ENCODE results near the gene TUT4.

The TUT4 gene

DNA sequence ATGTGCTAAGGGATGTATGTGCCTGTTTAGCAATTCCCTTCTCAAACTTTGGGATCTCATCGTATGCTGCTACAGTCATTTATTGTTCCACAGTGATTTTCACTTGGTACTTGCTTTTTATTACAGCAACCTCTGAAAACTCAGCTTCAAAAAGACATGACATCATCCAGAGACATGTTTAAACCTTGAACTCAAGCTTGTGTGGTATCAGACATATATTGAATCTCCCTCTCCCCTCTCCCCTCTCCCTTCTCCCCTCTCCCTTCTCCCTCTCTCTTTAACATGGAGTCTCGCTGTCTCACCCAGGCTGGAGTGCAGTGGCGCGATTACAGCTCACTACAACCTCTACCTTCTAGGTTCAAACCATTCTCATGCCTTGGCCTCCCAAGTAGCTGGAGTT is 19.5 kb upstream of the TUT4 start:
- no peak for DNase-seq
- intact Hi-C loops (cut with DNase I) = no loop called here

- no peak for DNase-seq
- intact Hi-C loops (cut with DNase I) = no loop called here
Measured at GRCh38 chr1:52571783-52572182, 18.9 kb upstream of the TUT4 start.

DNA sequence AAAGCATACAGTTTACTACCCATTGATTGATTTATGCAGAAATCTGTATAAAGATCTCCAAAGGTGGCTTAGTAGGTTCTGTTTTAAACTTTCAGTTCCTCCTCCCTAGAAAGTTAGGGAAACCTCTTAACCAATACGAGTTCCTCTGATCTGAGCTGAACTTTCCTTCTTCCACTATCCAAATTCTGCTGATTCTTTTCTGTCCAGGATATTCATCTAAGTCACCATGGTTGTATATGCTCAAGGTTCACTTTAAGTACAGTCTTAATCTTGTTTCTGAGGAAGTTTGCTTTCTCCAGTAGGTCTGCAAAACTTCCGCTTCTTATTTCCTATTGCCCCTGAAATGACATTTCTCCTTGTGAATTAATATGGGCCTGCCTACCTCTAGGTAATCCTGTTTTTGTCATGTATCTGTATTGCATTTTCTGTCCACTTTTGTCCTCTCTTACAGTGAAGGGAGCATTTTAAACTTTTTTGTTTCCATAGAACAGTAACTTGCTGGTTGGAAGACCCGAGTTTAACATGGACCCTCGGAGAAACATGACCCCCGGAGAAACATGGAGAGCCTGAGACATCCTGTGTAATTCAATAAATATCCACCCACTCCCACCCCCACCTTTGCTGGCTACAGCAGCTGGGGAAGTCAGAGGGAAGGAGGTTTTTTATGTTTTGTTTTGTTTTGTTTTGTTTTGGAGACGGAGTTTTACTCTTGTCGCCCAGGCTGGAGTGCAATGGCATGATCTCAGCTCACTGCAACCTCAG is 16.7 kb upstream of the TUT4 start:
- DNase-seq = no peak
- intact Hi-C loops (cut with DNase I) = no loop called here

DNA sequence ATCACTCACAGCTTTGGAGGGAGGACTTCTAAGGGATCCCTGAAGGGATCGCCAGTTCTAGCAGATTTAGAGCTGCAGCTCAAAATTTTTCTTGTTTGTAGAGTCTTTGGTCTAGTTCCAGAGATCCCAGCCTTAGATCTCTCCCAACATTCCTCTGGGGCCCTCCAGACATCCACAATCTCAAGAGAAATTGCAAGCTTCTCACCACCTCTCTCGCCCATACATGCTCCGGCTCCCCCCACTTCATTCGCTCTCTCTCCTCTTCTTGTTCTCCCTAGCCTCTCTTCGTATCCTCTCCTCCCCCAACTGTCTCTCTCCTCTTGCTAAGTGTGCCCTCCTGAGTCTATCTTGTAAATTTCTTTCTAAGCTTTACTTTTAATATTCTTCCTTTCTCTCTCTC is 15.1 kb upstream of the TUT4 start:
- intact Hi-C loops (cut with DNase I) = no loop called here
- DNase-seq = peak in 1 of 10 donors; percentile 9

GRCh38 chr1:52562766-52563165 is 9.9 kb upstream of the TUT4 start:
- no peak for DNase-seq
- intact Hi-C loops (cut with DNase I) = no loop called here

- intact Hi-C loops (cut with DNase I) = loop anchor here (10.0 kb wide), 1 partner anchor 155 kb away; the partner anchor contains the start of genes ORC1 and PRPF38A
Measured at GRCh38 chr1:52559875-52560274, 7.0 kb upstream of the TUT4 start.

DNA sequence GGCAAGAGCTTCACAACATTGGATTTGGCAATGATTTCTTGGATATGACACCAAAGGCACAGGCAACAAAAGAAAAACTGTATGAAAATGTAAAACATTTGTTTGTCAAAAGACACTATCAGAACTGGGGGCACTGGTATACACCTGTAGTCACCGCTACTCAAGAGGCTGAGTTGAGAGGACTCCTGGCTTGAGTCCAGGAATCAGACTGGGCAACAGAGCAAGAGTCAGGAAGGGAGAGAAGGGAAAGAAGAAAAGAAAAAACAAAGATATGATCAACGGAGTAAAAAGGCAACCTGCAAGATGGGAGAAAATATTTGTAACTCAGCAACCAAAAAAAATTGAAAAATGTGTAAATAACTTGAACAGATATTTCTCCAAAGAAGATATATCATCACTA is 6.0 kb upstream of the TUT4 start:
- DNase-seq = no peak
- intact Hi-C loops (cut with DNase I) = loop anchor here (10.0 kb wide), 1 partner anchor 154 kb away; the partner anchor contains the start of genes ORC1 and PRPF38A

More at GRCh38 chr1:52559875-52560274, 7.0 kb upstream of the TUT4 start:
- no peak for DNase-seq

- DNase-seq = no peak
- intact Hi-C loops (cut with DNase I) = loop anchor here (10.0 kb wide), 1 partner anchor 152 kb away; the partner anchor contains the start of genes ORC1 and PRPF38A
Measured at GRCh38 chr1:52556641-52557360, 3.9 kb upstream of the TUT4 start.

DNA sequence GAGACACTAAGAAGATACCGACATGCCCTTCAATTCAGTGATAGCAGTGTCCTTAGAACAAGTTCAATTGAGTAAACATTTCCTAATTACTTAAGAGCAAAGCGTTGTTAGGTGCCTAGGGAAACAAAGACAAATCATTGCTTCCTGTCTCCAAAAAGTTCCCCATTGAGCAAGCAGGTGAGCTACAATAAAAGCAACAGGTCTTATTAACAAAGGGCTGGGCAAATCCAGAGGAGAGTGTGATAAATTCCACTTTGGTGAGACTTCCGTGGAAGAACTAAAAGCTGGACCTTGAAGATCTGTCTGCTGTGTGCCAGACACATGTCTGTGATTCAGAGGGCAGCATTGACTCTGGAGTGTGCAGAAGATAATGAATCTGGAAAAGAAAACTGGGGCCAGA is 1.9 kb upstream of the TUT4 start:
- DNase-seq = no peak
- intact Hi-C loops (cut with DNase I) = loop anchor here (5.0 to 10.0 kb wide), 2 partner anchors 133 to 150 kb away; partner anchors contain the start of genes ORC1 and PRPF38A

DNA sequence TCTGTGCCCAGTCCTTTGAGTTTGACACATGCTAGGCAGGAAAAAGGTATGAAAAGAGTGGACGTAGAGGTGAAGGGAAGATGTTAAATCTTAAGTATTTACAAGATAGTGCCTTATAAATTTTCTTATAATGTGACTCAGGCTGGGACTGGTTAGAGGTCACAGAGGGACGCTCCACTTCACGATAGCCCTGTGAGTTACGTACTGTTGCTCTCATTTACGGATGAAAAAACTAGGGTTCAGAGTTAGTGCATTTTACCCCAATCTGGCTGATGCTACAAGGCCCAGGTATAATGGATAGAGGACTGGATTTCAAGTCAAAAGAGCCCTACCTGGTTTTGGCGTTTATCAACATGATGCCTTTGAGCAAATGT is 1.4 kb upstream of the TUT4 start:
- intact Hi-C loops (cut with DNase I) = loop anchor here (5.0 to 10.0 kb wide), 2 partner anchors 133 to 149 kb away; partner anchors contain the start of genes ORC1 and PRPF38A
- DNase-seq = no peak

- DNase-seq = peak; percentile 63 to 97 (median 74)
- intact Hi-C loops (cut with DNase I) = loop anchor here (2.0 to 10.0 kb wide), 3 partner anchors 49 to 149 kb away; partner anchors contain the start of genes GPX7, ORC1 and PRPF38A
Measured at GRCh38 chr1:52553362-52554266, 722 bp upstream of the TUT4 start.

- intact Hi-C loops (cut with DNase I) = loop anchor here (2.0 to 10.0 kb wide), 3 partner anchors 51 to 147 kb away; partner anchors contain the start of genes GPX7, ORC1 and PRPF38A
- DNase-seq = peak in 6 of 10 donors; percentile 14 to 77 (median 26)
Measured at GRCh38 chr1:52552236-52552504, 722 bp downstream of the TUT4 start.

DNA sequence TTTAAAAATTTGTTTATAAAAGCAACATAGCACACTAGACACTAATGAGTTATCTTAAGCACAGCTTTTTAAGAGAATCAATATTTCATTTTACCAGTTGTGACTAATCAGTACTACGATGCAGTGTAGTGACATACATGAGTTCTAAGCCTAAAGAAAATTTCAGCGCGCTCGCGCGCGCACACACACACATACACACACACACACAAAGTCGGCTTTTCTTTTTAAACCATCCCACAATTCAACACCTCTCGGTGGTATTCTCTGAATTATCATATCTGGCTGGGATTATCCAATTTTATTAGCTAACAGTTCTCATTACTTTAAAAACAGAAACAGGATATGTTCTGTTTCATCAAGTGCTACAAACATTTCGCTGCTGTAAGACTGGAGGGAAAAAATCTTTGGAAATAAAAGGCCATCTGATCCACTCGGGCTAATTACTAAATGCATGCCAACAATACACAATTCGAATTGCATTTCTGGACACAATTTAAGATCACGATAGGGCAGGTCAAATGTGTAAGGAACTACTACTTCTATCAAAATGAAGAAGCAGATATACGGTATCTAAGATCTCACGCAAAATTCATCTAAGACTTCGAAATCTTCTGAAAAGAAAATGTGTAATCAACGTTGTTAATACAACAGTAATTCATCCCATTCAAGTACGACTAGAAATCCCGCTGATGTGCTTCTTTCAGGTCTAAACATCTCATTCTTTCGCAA is 1.2 kb downstream of the TUT4 start:
- intact Hi-C loops (cut with DNase I) = loop anchor here (2.0 to 10.0 kb wide), 3 partner anchors 51 to 147 kb away; partner anchors contain the start of genes GPX7, ORC1 and PRPF38A
- DNase-seq = peak in 4 of 10 donors; percentile 7 to 85 (median 25)

GRCh38 chr1:52550447-52550846 is 2.4 kb downstream of the TUT4 start:
- intact Hi-C loops (cut with DNase I) = loop anchor here (5.0 to 10.0 kb wide), 2 partner anchors 137 to 146 kb away; partner anchors contain the start of genes ORC1 and PRPF38A
- peak in 1 of 10 donors; percentile 18 for DNase-seq

- intact Hi-C loops (cut with DNase I) = no loop called here
- DNase-seq = no peak
Measured at GRCh38 chr1:52549267-52549666, 3.6 kb downstream of the TUT4 start.

DNA sequence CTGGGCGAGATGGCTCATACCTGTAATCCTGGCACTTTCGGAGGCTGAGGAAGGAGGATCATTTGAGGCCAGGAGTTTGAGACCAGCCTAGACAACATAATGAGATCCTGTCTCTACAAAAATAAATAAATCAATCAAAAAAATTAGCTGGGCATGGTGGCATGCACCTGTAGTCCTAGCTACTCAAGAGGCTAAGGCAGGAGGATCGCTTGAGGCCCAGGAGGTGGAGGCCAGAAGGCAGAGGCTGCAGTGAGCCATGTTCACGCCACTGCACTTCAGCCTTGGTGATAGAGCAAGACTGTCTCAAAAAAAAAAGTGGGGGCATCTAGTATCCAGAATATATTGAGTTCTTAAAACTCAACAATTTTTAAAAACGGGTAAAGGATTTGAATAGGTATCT is 6.0 kb downstream of the TUT4 start:
- intact Hi-C loops (cut with DNase I) = no loop called here

DNA sequence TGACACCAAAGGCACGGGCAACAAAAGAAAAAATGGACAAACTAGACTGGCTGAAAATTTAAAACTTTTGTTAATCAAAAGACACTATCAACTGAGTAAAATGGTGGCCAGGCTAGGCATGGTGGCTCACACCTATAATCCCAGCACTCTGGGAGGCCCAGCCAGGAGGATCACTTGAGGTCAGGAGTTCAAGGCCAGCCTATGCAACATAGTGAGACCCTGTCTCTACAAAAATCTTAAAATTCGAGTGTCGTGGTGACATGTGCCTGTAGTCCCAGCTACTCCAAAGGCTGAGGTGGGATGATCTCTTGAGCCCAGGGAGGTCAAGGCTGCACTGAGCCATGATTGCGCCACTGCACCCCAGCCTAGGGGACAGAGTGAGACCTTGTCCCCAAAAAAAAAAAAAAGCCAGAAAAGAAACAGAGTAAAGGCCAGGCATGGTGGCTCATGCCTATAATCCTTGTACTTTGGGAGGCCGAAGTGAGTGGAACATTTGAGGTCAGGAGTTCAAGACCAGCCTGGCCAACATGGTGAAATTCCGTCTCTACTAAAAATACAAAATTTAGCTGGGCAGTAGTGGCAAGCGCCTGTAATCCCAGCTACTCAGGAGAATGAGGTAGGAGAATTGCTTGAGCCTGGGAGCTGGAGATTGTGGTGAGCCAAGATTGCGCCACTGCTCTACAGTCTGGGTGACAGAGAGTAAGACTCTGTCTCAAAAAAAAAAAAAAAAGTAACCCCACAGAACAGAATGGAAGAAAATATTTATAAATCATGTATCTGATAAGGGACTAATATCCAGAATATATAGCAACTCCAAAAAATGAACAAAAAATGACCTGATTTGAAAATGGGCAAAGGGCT is 8.0 kb downstream of the TUT4 start:
- intact Hi-C loops (cut with DNase I) = no loop called here
- no peak for DNase-seq

More for the DNA sequence above, 6.0 kb downstream of the TUT4 start:
- no peak for DNase-seq

GRCh38 chr1:52542085-52542688 is 10.7 kb downstream of the TUT4 start:
- intact Hi-C loops (cut with DNase I) = no loop called here
- DNase-seq = no peak
